ENCODE data around the gene MED15. TPM values are rescaled to one million over a fixed set of nuclear protein-coding genes. Genes with fewer than 3 reads are reported as not detected.
A peak's percentile ranks its signal among the peaks of the same experiment; 100 is the strongest.

MED15 gene
- total RNA-seq, 1 donor from 2014 or later, result 83.6 TPM

- Mint-ChIP-seq H3K4me1 (ENCODE audit: low read depth, unreplicated experiment) (peaks cover 3% of the 10 kb centered on the region), H3K27me3 (ENCODE audit: unreplicated experiment) (peaks cover 6% of the 10 kb centered on the region), H3K27ac (ENCODE audit: unreplicated experiment) (no peak overlapping the region), H3K9me3 (ENCODE audit: unreplicated experiment) (peaks cover 9% of the 10 kb centered on the region), H3K4me3 (ENCODE audit: unreplicated experiment) (no peak overlapping the region), H3K36me3 (ENCODE audit: unreplicated experiment) (no peaks in the 10 kb centered on the region)
- peak; percentile 58 for DNase-seq
- no peak for TF ChIP-seq CTCF (IDR thresholded peaks at IDR 0.05; ENCODE audit: partially characterized antibody, unreplicated experiment)
These were observed 99.9 kb downstream of the MED15 start for GRCh38 chr22:20607157-20607907.

GRCh38 chr22:20610243-20610686 lies 102.9 kb downstream of the MED15 start:
- Mint-ChIP-seq H3K36me3 (ENCODE audit: unreplicated experiment) (no peaks in the 10 kb centered on the region), H3K27ac (ENCODE audit: unreplicated experiment) (no peak overlapping the region), H3K4me3 (ENCODE audit: unreplicated experiment) (no peak overlapping the region), H3K4me1 (ENCODE audit: low read depth, unreplicated experiment) (peaks cover 3% of the 10 kb centered on the region), H3K9me3 (ENCODE audit: unreplicated experiment) (peaks cover 10% of the 10 kb centered on the region), H3K27me3 (ENCODE audit: unreplicated experiment) (peaks cover 4% of the 10 kb centered on the region)
- no peak for TF ChIP-seq CTCF (IDR thresholded peaks at IDR 0.05; ENCODE audit: partially characterized antibody, unreplicated experiment)
- DNase-seq, result no peak

- no peak overlapping the region for H3K4me3 Mint-ChIP-seq (ENCODE audit: unreplicated experiment)
- H3K27me3 Mint-ChIP-seq (ENCODE audit: unreplicated experiment), result peaks cover 2% of the 10 kb centered on the region
- H3K27ac Mint-ChIP-seq (ENCODE audit: unreplicated experiment), result no peak overlapping the region
- H3K4me1 Mint-ChIP-seq (ENCODE audit: low read depth, unreplicated experiment), result peaks cover 2% of the 10 kb centered on the region
- TF ChIP-seq CTCF (IDR thresholded peaks at IDR 0.05; ENCODE audit: partially characterized antibody, unreplicated experiment), result no peak
- peaks cover 10% of the 10 kb centered on the region for H3K9me3 Mint-ChIP-seq (ENCODE audit: unreplicated experiment)
- no peak for DNase-seq
- H3K36me3 Mint-ChIP-seq (ENCODE audit: unreplicated experiment), result no peaks in the 10 kb centered on the region
These were observed 103.3 kb downstream of the MED15 start for GRCh38 chr22:20610757-20611156.

- H3K4me1 Mint-ChIP-seq (ENCODE audit: low read depth, unreplicated experiment), result no peaks in the 10 kb centered on the region
- no peak overlapping the region for H3K27ac Mint-ChIP-seq (ENCODE audit: unreplicated experiment)
- no peak for DNase-seq
- H3K27me3 Mint-ChIP-seq (ENCODE audit: unreplicated experiment), result peaks cover 2% of the 10 kb centered on the region
- no peak overlapping the region for H3K4me3 Mint-ChIP-seq (ENCODE audit: unreplicated experiment)
- TF ChIP-seq CTCF (IDR thresholded peaks at IDR 0.05; ENCODE audit: partially characterized antibody, unreplicated experiment), result no peak
- peaks cover 12% of the 10 kb centered on the region for H3K9me3 Mint-ChIP-seq (ENCODE audit: unreplicated experiment)
- H3K36me3 Mint-ChIP-seq (ENCODE audit: unreplicated experiment), result no peaks in the 10 kb centered on the region
These were observed 104.0 kb downstream of the MED15 start for GRCh38 chr22:20611418-20611817.

GRCh38 chr22:20613301-20613700 lies 105.9 kb downstream of the MED15 start:
- no peak overlapping the region for H3K4me3 Mint-ChIP-seq (ENCODE audit: unreplicated experiment)
- H3K9me3 Mint-ChIP-seq (ENCODE audit: unreplicated experiment), result peaks cover 12% of the 10 kb centered on the region
- no peak for DNase-seq
- peaks cover 2% of the 10 kb centered on the region for H3K27me3 Mint-ChIP-seq (ENCODE audit: unreplicated experiment)
- H3K36me3 Mint-ChIP-seq (ENCODE audit: unreplicated experiment), result no peaks in the 10 kb centered on the region
- no peak overlapping the region for H3K27ac Mint-ChIP-seq (ENCODE audit: unreplicated experiment)
- TF ChIP-seq CTCF (IDR thresholded peaks at IDR 0.05; ENCODE audit: partially characterized antibody, unreplicated experiment), result no peak
- no peaks in the 10 kb centered on the region for H3K4me1 Mint-ChIP-seq (ENCODE audit: low read depth, unreplicated experiment)
